HG03439 (cell line): ENCODE measurements around the gene SERPINA1.
"Not testable (repeated sequence)": the region's sequence is repeated elsewhere in the genome, so short reads cannot be mapped to it uniquely, and the experiment has no call there.

Experiments
- ATAC-seq: cut with Tn5 transposase; IDR thresholded peaks from one replicate; pipeline ENCODE4 v1.9.1; 2021; ENCODE audit warnings: mild to moderate bottlenecking, moderate library complexity; ENCODE audit not compliant: unreplicated experiment

Gene SERPINA1

DNA sequence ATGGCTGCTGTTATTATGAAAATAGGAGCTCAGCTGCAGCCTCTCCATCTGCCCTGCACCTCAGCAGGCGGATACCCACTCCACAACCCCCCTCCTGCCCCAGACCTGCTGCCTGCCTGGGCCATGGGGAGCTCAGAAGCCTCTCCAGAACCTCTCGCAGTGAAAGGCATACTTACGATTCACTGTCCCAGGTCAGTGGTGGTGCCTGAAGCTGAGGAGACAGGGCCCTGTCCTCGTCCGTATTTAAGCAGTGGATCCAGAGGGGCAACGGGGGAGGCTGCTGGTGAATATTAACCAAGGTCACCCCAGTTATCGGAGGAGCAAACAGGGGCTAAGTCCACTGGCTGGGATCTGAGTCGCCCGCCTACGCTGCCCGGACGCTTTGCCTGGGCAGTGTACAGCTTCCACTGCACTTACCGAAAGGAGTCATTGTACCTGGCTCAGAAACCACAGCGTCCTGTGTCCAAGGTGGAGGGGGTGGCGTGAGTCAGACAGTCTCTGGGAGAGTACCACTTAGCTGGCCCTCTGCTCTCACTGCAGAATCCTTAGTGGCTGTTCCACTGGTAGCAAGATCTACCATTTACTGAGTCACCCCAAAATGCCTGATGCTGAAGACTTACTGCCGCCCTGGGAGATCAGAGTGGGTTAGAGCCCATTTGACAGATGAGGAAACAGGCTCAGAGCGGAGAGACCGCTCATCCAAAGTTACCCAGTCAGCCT lies at the start of gene SERPINA1:
Gene SERPINA1 (minus strand): TSS at position 219 of the 720 bp plus-strand sequence. CDS start 5,365 bp downstream, outside the sequence.
- no peak for ATAC-seq

DNA sequence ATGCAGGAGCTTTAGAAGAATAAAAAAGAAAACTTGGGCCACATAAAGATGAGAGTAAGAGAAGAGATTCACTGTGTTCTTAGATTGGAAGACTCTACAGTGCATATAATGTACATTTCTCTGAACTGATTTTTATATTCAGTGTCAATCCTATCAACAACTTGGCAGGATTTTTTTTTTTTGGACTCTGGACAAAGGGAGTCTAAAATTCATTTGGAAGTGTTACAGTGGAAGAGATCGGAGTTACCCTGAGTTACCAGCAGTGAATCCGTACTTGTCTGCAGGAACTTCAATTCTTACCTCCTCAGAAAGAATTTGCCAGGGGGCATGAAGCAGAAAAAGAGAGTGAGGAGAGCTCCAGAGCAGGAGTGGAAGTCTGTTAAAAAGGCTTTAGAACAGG lies 40.2 kb upstream of the SERPINA1 start:
- no peak for ATAC-seq

DNA sequence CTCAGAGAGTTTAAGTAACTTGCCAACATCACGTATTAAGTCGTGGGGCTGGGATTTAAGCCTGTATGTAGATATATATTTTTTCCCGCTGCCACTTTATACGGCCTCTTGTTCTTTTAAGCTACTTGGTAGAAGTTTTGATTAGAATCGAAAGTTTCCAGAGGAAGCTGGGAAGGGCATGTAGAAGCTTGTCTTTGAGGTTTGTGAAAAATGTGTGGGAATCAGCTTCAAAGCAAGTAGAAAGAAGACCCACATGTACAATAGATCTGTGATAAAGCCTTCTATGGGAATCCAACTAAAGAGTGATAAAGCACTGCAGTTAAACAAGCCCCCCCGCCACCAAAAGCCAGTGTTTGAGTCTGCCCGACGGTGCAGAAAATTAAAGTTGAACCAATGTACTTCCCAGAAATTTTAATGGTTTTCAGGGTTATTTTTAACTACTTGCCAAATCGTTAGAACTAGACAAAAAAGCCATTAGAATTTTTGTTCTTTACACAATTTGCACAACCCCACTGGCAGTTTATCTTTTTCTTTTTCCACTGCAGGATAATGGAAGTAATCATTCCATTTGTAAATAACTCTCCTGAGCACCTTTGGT lies 38.7 kb upstream of the SERPINA1 start:
- no peak for ATAC-seq

DNA sequence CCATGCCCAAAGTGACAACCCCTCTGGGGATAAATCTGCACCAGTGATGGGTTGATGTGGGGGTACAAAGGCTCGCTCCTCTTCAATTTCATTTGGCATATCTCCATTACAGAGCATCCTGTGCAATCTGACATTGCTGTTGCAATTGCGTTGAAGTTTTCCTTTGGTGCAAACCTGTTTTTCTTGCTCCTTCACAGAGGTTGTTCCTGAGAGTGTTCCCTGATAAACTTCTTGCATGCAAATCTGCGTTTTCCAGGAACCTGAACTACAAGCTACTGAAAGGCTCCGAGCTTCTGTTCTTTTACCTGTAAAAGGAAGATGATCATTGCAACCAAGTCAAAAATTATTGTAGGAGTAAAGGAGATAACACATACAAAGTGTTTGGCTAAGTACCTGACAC lies 38.1 kb upstream of the SERPINA1 start:
- no peak for ATAC-seq

DNA sequence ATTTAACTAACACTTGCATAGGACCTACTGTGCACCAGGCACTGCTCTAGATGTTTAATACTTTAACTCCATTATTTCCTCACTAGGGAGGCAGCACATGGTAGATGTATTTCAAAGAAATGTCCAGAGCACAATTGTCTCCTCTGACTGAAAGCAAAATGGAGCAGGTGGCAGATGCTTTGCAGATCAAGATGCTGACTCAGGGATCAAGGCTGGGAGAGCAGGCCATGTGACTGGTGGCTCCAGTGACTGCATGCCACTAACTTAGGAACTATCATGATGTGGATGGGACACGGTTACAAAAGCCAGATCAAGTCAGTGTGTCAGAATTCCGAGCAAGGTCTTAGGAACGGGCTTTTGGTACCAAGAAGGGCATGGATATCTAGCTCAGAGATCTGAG lies 36.0 kb upstream of the SERPINA1 start:
- ATAC-seq: no peak

DNA sequence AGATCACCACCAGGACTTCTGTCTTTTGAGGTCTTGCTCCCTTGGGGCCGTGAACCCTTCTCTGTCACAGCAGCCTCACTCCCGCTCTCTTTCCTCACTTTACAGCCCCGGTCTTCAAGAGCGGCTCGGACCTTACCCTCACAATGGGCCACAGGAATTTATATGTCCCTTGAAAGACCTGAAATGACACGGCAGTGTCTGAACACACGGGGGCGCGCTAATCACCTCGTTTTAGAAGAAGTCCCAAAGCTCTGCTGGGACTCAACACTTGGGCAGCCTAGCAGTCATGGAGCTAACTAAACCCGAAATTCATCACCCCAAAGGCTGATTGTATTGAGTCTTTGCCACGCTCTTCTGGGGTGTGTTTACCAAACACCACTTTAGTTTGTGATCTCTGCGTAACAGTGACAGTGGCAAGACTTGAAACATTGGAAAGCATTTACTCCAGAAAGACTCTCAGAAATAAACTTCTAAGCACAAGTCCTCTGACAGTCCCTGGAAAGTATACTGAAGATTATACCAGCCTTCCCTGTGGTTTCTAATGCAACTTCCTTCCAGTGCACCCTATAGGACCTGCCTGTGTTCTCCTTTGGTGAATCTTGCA lies 35.2 kb upstream of the SERPINA1 start:
- no peak for ATAC-seq

DNA sequence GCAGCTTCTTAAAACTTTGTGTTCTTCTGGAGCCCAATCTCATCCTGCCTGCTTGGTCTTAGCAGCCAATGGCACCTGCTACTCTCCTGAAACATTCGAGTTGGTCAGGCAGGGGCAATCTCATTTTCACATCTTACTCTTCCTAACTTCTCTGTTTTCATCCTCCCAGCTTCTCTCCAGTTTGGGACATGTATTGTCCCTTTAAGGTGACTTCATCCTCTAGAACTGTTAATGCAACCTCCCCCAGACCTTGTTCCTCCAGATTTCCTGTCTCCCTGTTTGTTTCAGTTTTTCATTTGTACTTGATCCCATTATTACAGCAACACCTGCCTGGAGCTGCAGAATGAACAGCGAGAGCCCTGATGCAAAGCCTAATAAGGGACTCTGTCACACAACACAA lies 32.9 kb upstream of the SERPINA1 start:
- ATAC-seq: no peak

DNA sequence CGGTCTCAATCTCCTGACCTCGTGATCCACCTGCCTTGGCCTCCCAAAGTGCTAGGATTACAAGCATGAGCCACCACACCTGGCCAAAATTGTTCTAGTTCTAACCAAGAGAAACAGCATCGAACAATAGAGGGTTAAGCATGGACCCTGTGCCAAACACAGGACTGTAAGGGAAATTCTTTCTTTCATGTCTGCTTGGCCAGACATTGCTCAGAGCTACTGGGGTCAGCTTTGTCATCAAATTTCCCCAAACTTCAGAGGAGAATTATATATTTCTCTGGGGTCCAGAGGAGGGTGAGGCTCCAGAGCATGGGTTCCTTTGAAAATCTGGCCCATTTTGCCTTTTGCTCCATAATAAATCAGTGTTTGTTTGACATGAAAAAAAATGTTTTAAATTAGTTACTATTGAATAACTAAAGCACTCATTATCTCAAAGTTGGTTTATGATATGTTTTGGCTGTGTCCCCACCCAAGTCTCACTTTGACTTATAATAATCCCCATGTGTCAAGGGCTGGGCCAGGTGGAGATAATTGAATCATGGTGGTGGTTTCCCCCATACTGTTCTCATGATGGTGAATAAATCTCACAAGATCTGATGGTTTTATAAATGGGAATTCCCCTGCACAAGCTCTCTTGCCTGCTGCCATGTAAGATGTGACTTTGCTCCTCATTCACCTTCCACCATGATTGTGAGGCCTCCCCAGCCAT lies 29.2 kb upstream of the SERPINA1 start:
- ATAC-seq: not testable (repeated sequence)

DNA sequence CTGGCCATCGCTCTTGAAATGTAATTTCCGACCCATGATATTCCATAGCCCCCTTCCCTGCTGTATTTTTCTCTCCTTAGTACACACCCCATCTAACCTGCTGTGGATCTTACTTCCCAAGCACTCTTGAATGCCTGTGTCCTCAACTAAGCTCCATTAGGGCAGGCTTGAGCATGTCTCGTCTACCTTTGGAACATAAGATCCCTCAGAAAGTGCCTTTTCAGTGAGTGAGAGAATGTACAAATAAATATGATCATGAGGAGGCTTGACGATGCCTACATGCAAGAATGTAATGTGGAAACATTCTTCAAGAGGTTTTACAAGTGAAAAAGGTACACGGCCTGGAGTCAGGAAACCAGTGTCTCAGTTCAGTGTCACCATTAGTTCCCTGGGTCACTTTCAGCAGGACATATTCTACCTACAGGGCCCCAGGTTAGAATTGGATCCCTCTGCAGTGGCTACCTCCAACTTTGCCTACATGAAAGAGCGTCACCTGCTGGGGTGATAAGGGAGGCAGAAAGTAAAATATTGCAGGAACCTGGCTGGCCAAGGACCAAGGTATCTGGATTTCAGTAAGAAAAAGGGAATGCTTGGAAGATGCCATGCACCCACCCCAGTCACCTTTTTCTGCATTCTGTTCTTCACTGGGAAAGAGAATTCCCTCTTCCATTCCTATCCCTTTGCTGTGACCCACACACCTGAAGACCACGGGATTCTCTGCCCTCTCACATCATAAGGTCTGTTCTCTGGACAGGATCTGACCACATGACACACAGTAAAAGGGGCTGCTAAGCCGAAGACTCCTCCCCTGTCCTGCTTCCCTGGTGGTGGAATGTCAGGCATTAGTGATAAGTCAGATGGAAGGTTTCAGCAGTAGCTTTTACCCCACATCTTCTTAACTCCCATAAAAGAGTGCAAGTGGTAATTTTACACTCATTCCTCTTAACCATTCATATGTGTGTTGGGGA lies 24.6 kb upstream of the SERPINA1 start:
- no peak for ATAC-seq

DNA sequence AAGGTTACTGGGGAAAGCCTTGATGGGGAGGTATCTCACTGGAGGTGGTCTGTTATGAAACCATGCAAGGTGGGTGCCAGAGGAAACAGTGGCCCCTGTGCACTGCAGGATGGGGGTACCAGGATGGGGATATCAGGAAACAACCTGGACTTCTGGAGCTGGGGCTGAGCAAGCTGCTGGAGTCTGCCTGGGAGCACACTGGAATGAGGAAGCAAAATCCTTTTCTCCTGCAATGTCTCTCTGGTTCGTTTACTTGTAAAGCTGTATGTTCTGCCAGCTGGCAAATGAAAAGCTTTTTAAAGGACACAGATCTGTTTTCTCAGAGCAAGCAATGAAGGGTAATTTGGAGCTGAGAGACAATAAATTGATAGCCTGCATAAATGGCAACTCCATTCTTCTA lies 23.2 kb upstream of the SERPINA1 start:
- ATAC-seq: no peak

DNA sequence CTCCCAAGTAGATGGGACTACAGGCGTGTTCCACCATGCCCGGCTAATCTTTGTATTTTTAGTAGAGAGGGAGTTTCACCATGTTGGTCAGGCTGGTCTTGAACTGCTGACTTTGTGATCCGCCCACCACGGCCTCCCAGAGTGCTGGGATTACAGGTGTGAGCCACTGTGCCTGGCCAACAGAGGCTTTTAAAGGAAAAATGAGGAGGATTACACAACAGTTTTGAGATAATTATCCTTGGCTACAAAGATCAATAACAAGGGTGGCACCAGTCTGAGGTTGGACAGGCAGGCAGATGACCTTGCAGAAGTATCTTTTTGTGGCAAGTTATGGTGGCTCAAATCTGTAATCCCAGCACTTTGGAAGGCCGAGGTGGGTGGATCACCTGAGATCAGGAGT lies 21.0 kb upstream of the SERPINA1 start:
- not testable (repeated sequence) for ATAC-seq

DNA sequence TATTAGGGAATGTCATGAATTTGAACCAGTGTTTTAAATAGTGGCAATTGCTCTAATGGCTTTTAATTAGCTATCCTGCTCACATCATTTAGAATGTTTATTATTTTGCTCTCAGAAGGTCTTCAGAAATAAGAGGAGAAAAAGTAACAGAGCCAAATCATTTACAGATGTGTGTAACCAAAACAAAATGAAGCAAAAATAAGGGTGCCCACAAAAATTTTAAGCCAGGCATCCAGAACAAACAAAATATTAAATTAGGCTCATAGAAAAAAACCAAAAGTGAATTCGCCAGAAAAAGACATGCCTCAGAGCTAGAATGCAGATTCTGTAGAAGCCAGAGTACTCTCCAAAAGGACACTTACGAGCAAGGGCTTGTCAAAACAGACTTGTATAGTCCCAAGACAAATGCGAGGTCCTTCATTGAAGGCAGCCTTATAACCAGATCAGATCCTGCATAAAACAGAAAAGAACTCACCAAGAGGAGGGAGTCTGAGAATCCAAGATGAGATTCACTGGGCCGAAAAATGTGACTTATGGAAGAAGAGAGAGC lies 20.2 kb upstream of the SERPINA1 start:
- no peak for ATAC-seq

DNA sequence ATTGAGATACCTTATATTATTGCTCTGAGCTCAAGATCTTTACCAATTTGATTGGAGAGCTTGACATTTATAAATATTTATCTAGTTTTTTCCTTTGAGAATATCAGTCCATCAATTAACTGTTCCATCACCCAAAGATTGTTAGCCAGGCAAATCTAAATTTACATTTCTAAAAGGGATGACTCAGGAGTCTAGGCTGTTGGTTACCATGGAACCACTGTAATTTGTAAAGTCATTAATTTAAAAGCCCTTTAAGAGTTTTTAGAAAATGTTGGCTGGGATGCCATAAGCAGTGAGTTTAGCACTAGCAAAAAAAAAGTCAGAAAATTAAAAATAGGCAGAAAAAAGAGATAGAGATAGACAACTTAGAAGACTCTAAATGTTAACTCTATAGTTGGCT lies 19.5 kb upstream of the SERPINA1 start:
- ATAC-seq: no peak

DNA sequence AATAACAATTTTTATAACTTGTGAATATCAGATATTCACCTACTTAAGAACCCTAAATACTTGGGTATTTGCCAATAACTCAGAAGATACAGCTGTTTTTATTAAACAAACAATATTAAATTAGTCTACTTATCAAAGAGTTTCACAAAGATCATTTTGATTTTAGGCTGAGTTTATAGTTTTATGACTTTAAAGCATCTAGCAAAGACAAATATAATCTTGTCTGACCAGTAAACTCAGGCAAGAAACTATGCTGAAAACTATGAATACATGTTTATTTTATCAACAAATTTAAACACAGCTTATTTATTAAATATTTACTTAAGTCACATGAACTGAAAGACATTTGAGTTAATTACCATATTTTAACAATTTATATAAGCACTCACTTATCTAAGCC lies 18.5 kb upstream of the SERPINA1 start:
- ATAC-seq: no peak

DNA sequence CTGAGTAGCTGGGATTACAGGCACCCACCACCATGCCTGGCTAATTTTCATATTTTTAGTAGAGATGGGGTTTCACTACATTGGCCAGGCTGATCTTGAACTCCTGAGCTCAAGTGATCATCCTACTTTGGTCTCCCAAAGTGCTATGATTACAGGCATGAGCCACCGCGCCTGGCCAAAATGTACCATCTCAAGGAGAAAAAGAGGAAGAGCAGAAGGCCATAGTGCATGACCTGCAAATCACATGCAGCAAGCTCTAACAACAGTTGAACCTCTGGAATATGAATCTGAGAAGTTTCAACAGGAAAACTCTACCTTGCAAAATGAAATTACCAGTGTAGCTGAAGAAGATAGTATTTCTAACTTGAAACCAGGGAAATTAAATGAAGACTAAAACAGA lies 17.1 kb upstream of the SERPINA1 start:
- no peak for ATAC-seq

DNA sequence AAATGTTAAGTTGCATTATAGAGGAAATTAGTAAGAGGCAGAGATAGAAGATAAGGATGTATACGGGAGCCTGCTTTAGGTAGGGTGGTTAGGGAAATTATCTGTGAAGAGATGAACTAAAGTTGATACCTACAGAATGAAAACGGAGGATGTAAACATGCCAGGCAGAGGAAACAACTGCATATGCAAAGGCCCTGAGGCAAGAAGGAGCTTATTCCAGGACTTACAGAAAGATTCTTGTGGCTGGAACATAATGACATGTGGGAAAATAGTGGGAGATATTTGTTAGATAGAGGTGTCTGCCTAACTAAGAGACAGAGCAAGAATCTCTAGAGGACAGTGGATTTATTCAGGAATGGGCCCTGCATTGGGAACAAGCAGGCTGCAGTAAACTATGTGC lies 16.2 kb upstream of the SERPINA1 start:
- ATAC-seq: no peak

DNA sequence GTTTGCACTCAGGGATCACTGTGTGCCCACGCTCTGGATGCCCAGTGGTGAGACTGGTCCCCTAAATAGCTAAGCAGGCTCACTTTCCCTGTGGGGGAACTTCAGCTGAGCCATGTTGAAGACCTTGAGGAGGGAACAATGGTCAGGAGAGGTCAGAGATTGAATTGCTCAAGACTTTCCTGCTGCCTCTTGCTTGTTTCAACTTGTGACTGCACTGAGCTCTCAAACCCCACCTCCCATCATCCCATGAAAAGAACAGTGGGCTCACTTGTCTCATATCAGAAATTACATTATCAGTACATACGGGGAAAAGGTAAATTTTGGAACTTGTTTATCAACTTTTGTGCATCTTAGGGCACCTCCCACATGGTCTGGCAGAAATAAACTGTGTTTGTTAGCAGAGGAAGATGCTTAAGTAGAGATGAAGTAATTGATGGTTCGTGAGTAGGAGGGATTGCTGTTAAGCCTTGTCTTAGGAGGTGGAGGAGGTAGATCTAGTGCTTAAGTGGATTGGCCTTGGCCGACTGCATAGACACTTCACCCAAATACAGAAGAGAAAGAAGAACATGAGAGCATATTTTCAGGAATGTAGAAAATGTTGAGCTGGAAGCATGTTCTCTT lies 15.0 kb upstream of the SERPINA1 start:
- no peak for ATAC-seq

DNA sequence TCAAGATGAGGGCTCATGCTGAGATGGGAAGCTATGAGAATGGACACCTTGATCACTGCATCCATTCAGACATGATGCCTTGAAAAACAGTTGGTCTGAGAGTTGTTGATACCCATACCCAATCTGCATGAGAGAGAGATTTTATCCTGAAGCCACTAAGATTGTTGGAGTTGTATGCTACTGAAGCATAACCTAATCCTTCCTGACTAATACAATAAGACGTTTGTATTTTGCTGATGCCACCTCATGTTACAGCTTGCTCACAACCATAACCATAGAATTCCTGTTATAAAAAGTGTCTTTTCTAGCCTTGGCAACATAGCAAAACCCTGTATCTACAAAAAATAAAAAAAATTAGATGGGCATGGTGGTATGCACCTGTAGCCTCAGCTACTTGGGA lies 12.7 kb upstream of the SERPINA1 start:
- no peak for ATAC-seq

DNA sequence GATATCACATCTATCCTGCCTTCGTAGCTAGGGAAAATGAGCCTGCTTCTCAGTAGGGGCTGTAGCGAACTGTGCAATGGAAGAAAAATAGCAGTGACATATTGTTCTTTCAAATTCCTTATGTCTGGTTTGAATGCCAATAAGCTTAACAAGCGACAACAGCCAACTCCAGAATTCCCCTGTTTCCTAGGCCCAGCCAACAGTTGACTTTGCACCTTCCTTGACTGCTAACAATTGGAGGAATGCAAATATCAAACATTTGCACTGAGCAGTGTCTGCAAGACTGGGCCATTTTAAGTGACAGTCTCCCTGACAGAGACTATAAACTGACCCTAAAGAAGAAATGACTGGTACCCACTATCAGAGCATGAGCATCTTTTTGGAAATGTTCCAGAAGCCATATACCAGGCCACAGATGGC lies 12.0 kb upstream of the SERPINA1 start:
- ATAC-seq: no peak

DNA sequence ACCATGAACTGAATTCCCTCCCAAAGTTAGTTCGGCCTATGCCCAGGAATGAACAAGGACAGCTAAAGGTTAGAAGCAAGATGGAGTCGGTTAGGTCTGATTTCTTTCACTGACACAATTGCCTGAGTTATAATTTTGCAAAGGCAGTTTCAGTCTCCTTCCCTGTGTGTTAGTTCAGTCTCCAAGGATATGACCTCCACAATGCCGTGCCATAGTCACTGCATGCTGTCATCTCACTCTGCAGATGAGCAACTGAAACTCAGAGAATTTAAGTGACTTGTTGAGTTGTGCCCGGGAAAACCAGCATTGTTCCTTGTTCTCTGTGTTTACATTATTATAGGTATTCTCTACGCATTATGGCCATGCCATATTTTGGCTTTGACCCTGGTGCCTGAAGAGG lies 10.1 kb upstream of the SERPINA1 start:
- no peak for ATAC-seq
